ENCODE measurements around the gene PDE9A.

DNA sequence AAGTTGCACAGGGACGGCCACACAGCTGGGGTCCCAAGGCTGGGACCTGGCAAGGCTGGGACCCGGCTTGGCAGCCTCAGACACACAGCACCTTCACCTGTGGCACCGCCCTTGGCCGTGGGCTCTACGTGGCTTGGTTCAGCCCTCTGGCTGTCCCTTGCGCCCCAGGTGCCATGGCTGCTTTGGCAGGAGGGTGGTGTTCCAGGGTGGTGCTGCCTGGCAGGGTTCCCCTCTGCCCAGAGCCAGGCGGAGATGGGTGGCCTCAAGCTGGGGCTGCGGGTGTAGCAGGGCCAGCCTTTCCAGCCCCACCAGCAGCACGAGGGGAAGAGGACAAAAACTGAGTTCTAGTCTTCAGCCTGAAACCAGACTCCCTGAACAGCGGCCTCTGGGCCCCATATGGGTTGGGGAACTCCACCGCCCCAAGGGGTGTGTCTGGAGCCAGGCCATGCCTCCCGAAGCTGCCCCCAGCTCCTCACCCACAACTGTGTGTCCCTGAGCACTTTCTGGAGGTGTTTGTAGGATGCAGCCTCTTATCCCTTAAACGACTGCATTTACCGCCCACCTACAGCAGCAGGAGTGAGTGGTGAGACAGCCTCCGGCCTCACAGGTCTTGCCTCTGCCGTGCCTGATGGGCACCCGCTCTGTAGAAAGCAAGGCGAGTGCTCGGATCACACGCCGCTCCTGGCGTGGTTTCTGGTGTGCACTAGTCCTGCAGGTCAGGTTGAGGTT is 92.3 kb downstream of the PDE9A start:
- no peak for TF ChIP-seq POLR2A (IDR thresholded peaks at IDR 0.05)
- TF ChIP-seq, protein P1, sequence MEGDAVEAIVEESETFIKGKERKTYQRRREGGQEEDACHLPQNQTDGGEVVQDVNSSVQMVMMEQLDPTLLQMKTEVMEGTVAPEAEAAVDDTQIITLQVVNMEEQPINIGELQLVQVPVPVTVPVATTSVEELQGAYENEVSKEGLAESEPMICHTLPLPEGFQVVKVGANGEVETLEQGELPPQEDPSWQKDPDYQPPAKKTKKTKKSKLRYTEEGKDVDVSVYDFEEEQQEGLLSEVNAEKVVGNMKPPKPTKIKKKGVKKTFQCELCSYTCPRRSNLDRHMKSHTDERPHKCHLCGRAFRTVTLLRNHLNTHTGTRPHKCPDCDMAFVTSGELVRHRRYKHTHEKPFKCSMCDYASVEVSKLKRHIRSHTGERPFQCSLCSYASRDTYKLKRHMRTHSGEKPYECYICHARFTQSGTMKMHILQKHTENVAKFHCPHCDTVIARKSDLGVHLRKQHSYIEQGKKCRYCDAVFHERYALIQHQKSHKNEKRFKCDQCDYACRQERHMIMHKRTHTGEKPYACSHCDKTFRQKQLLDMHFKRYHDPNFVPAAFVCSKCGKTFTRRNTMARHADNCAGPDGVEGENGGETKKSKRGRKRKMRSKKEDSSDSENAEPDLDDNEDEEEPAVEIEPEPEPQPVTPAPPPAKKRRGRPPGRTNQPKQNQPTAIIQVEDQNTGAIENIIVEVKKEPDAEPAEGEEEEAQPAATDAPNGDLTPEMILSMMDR (IDR thresholded peaks at IDR 0.05): no peak
